GM12873 (cell line): ENCODE results near the gene PARP3.

Source experiments
- CTCF ChIP-seq: IDR thresholded peaks from 2 replicates; pipeline ENCODE4 v1.5.1; 2012; ENCODE audit warnings: low read depth, mild to moderate bottlenecking, moderate library complexity, low read length, control low read depth; ENCODE audit not compliant: insufficient read depth; ENCODE audit errors: missing control alignments

Gene PARP3

GRCh38 chr3:51988286-51989146, 46.4 kb downstream of the PARP3 start:
- no peak for TF ChIP-seq CTCF

- TF ChIP-seq CTCF, result no peak
Observed at GRCh38 chr3:51992017-51992682, 50.0 kb downstream of the PARP3 start.

DNA sequence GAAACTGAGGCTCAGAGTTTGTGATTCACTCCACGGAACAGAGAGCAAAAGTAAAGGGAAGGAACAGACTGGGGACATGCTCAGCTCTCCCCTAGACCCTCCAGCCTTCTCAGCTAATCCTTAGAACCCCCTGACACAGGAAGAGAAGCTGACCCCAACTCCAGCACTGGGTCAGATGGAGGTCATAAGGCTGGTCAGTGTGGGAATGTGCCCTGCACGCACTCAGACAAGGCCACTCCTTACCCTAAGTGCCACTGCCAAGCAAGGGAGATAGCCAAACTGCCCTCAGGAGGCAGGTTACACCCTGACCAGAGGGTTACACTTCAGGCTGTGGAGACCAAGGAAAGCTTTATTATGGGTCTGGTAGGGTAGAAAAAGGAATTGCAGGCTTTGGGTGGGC, 52.4 kb downstream of the PARP3 start:
- no peak for TF ChIP-seq CTCF

- no peak for TF ChIP-seq CTCF
Observed at GRCh38 chr3:51995346-51996163, 53.4 kb downstream of the PARP3 start, which contains the start of gene RPL29. Gene RPL29 (minus strand): TSS chr3:51995895. CDS start chr3:51995461, 434 bp downstream.

GRCh38 chr3:51997172-51997571, 55.0 kb downstream of the PARP3 start:
- no peak for TF ChIP-seq CTCF

DNA sequence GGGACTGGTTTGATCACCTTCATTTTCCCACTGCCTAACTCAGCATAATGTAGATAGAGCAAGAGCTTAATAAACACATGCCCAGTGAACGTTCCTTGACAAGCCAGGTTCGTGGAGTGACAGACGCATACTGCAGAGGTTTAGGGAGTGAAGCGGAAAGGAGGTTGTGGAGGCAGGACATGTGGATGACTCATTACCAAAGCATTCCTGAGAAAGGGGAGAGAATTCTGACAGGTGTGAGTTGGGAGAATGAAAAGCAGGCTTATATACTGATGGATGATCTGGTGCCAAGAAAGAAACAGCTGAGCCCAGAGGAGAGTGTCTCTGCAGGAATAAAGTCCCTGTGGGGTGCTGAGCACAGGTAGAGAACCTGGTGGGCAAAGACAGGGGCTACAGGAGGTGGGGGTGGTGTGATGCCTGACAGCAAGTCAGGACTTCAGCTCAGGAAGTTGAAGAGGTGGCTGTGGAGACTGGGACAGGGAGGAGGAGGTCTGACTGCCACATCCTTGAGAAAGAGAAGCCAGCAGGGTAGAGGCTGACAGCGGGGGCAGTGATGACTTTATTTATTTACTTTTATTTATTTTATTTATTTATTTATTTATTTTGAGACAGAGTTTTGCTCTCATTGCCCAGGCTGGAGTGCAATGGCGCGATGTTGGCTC, 55.9 kb downstream of the PARP3 start:
- TF ChIP-seq CTCF, result no peak
